HTR-8/SVneo (cell line): Measurements from ENCODE around the gene FHIT.

Source experiments
- DNase-seq: peaks from one replicate; pipeline ENCODE4 v3.0.0; 2011; ENCODE audit warnings: low spot score, mixed read lengths; ENCODE audit not compliant: insufficient read length
- FAIRE-seq: peaks from 2 replicates; lab custom pipeline; 2011; peaks lifted over from hg19 to GRCh38; lab: Jason Lieb, UNC

FHIT gene

DNA sequence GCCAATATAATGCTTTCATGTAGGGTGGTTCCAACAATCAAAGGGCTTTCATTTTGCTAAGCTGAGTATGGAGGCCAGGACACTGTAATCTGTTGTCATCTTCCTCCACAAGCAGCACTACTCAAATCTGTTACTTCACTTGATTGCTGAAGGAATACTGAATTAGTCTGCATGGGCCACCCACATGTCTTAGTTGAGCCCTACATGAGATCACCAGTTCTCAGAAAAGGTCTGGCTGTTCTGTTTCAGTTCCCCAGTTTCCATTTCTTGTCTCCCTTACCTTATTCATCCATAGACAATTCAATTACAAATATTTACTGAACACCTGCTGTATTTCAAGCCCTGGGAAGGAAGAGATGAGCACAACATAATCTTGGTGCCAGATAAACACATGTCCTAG, 119.2 kb downstream of the FHIT start:
- no peak for FAIRE-seq
- no peak for DNase-seq

DNA sequence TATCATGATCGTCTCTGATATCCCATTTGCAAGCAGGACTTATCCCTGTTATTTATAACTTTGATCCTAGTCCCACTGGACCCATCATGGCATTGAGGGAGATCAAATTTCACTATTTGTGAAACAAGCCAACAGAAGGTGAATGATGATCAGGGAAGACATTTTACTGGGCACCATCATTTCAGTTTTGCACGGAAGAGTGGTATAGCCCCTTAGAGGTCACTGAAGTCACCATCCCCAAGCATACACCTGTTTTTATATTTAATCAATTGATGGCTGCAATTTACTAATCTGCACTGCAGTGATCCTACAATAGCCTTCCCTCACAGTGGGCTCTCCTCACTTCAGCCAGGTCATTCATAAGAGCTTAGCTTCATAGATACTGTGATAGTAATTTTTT, 132.4 kb downstream of the FHIT start:
- no peak for FAIRE-seq
- no peak for DNase-seq

DNA sequence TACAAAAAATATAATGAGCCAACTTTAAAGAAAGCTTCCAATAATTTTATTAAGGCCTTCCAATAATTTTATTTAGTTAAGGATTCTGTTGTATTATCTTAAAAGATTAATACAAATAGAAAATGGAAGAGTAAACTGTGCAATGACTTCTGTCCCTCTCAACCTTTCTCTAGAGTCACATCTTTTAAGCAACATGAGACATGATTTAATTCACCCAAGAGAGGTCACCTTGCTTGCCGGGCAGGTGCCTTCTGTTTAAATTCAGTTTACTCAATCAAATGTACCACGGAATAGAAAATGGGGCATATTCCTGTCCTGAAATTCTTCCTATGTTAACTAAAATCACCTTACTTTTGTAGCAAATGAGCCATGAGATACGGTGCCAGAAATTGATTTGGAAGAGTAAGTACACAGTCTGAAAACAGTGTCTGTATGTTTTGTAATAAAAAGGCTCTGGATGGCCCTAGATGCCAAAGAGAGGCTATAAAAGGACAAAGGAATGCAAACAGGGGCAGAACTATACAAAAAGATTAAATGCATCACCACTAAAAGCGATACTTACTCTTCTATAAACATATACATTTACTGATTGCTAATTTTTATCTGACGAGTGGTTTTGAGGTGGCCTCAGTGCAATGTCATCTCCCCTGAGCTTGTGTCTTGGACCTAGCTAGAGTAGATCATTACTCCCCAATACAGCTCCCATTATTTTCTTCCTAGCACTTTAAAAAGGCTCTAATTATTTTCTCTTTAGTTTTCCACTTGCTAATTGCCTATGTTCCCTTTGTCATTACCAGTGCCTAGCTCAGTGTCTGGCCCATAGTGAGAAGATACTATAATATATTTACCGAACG, 134.0 kb downstream of the FHIT start:
- DNase-seq (no peak), FAIRE-seq (no peak)

DNA sequence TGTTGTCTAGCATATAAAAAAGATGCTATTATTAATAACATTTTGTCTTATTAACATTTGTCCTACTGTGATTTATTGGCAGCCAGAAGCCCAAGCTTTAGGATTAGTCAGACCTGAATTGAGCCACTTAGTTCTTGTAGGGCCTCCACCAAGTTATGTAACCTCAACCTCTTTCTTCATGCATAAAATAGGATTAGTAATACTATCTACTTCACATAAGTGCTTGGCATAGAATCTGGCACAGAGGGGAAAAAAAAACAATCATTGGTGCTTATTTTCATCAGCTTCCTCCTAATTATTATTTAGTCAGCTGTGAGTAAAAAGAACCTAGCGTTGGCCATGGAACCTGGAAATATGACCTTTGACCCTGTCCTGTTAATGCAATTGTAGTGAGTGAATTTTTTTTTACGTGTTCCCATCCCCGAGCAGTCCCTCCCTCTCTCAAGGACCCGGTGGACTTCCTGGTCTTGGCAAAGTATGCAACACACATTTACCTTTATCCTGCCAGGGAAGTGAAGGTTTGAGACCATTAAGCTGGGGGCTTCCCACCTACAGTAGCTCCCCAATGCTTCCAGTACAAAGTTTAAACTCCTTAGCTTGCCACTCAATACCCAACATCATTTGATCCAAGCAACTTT, 136.8 kb downstream of the FHIT start:
- no peak for DNase-seq

DNA sequence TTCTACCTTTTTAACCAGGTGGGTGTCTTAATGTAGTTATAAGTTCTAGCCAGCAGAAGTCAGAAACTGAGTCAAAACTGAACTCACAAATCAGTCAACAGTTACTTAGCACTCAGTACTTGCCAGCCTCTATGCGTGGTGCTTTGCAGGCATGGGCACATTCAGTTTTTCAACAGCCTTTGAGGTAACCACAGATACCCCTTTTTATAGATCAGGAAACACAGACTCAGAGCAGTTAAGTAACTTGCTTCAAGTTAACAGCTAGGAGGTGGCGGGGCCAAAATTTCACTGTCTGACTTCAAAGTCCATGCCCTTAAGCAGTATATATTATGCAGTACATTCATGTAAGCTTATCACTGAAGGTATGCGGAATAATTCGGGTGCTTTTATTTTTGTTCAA, 139.4 kb downstream of the FHIT start:
- no peak for FAIRE-seq
- DNase-seq: no peak

More for the DNA sequence above, 136.8 kb downstream of the FHIT start:
- no peak for FAIRE-seq

DNA sequence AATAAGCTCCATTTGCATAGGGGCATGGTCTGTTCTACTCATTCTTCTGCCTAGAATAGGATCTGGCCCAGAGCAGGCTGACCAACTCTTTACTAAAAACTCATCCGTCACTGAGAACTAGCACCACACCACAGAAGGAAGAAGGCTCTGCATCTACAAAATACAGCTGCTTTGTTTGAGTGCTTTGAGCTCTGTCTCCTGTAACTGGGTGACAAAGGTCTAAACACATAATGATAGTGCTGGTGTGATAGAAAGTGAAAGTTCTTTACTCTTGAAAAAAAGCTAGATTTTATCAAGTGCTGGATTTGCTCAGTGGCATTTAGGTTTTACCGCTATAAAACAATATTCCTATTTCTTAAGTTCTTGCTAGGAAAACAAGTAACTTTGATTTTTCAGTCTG, 140.7 kb downstream of the FHIT start:
- FAIRE-seq (no peak), DNase-seq (no peak)

DNA sequence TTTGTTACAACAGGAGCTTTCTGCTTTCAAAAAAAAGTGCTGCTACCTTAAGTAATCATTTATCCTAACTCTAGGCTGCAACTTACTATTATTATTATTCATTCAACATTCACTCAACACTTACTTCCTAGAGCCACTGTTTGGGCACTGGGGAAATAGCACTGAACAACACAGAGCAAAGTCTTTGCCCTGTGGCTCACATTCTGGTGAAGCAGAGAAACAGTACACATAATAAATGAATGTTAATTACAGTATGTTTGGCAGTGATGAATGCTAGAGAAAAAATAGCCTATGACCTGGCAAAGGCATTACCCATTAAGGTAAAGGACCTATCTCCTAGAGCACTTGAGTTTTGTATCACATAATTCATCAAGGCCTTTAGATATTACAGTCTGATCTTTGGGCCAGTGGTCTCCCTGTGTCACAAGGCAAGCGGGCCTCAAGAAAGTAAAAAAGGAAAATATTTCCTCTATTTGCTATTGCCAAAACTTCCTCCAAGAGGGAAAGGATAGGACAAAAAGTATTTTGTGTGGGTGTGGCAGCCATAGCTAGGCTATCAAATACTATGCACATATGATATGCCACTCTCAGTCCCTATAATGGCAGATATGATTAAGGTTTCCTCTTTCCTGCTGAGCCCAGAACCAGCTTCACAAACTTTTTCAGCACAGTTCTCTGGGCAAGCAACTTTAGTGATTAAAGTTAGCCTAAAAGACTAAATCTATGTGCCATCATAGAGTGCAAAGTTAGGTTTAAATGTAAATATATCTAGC, 142.8 kb downstream of the FHIT start:
- DNase-seq: no peak
- FAIRE-seq: no peak

DNA sequence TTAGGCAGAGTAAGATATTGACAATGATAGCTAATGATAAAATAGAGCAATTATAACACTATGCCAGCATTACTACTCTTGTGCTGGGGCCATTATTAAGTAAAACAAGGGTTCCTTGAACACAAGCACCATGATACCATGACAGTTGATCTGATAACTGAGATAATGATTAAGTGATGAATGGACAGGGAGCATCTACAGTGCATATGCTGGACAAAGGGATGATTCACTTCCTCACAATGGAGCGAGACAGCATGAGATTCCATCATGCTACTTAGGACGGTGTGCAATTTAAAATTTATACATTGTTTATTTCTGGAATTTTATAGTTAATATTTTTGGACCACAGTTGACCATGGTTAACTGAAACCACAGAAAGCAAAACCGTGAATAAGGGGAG, 156.6 kb downstream of the FHIT start:
- DNase-seq: no peak
- no peak for FAIRE-seq

DNA sequence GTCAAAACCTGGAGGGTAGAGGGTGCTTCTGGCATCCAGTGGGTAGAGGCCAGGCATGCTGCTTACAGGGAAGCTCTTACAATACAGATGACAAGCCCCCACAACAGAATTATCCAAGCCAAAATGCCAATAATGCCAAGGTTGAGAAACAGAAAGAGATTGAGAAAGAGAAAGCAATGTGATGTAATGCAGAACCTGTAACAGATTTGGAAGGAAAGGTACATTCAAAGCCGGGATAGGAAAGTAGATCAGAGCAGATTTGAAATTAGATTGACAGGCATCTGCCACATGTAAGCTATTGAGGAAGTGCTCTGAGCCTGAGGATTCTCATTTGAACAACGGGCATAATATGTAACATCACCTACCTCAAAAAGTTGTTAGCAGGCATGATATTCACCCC, 157.9 kb downstream of the FHIT start:
- DNase-seq: no peak
- FAIRE-seq: no peak

DNA sequence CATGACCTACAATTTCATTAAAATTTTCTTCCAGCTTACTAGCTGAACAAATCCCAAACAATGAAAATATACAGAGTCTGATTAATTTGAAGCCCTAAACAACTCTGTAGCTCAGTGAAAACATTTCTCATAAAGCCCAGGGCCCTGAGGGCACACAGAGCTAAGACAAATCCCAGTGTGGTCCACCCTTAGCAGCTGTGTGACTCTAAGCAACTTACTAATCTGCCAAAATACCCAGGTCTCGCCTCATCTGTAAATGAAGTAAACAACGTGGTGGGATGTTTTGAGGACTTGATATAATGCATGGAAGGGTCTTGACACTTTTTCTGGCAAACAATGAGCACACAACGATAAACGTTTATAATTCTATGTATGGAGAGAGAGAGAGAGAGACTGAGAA, 158.4 kb downstream of the FHIT start:
- no peak for DNase-seq
- no peak for FAIRE-seq

DNA sequence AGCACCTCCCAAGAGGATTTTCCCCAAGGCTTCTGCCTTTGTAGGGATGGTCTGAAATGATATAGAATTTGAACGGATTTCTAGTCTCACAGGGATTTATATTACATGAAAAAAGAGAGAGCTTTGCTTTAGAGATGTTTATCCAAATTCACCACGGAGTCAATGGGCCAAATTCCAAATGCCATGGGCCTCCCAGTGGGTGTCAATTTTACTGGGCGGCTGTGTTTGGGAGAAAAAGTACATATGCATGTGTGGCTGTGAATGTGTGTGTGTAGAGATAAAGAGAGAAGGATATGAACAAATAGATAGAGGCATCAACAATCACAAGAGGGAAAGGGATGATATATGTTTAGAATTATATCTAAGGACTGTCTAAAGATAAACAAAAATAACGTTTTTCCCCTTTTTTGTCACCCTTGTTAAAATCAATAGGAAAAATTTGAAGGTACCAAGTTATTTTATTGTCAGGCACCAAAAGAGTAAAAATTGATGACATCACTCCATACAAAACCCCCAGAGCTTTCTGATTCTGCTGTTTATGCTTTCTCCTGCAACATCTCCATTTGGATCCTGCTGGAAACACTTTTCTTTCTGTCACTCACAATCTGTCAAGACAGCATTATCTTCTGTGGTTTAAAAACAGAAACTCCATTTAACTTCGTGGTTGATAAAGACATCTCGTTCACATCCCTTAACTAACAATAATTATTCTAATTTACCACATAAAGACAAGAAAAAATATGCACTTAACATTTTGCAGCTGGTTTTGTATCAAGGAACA, 160.7 kb downstream of the FHIT start:
- FAIRE-seq (no peak), DNase-seq (no peak)

DNA sequence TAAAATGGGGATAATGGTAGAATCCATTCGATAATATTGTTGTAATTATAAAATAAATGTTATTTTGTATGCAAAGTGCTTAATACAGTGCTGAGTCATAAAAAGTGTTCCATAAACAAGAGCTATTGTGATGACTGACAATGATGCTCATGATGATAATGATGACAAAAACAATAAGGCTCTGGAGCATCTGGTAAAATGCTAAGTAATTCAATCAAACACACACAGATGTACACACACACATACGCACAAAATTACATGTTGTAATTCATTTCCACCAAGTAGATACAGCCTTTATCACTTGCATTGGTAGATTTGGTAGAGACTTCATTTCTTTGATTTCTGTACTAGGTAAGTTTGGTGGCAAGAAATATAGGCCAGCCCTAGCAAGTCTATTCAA, 163.8 kb downstream of the FHIT start:
- no peak for FAIRE-seq
- DNase-seq: no peak

DNA sequence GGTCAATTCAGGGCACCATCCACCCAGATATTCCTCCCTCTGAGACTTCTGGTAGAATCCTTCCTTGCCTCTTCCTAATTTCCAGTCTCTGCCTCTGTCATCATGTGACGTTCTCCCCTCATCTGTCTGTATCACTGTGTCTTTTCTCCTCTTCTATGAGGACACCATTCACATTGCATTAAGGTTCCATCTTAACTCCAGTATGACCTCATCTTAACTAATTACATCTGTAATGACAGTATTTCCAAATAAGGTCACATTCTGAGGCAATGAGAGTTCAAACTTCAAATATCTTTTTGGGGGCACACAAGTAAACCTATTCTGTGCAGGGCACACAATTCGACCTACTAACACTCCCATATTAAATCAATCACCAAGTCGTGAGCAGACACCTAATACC, 169.7 kb downstream of the FHIT start:
- FAIRE-seq (no peak), DNase-seq (no peak)

DNA sequence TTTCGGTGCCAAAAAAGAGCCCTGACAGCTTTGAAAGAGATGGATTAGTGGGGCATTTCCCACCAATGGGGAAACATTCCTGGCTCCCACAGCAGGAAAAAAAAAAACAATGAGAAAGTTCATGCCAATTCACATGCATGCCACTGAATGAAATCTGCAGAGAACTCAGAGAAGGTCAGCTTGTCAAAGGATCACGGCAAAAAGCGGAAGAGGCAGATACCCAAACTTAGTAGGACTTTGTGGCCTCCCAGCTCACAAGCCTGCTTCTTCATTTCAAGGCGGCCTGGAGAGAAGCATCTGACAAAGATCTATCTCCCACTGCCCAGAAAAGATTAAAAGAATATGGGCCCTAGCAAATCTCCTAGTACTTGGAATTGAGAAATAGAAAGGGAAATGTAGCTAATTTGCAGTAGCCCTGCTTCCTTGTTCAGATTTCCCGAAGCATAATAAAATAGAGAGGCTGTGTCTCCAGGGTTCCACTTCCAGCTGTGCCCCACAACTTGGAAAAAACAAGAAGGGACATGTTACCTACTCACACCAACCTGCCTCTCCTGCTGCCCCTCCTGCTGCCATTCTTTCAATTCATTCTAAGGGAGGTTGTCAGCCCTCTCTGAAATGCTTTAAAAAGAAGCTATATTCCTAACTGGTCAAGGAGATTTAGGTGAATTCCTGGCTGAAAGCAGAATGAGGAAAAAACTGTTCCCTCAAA, 170.4 kb downstream of the FHIT start:
- no peak for DNase-seq
- FAIRE-seq: no peak

DNA sequence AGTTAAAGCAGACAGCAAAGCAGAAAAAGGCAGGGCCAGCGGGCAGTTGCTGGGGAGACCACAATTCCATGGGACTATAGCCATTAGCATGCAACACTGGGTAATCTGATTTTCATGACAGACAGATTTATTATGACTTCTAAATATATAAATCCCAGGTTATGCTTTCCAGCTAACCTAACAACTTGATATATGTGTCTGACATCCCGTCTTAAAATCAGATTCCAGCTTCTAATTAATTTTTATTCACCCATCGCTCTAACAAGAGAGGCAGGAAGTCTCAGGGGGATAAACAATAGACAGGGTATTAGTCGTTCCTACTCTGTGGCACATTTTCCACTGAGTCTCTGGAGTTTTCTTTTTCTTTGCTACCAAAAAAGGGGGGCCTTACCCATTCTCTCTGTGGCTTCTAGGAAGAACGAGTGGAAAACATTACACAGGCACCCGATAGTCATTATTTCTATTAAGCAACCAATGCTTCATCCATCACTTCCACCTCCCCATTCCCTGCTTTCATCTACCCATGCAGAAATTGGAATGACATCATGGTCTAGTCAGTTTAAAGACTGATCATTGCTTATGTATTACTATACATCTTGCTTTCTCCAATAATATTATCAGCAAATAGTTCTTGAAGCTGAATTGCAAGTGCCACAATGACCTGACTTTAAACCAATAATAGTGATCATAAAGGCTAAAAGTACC, 173.1 kb downstream of the FHIT start:
- no peak for FAIRE-seq
- DNase-seq: no peak

DNA sequence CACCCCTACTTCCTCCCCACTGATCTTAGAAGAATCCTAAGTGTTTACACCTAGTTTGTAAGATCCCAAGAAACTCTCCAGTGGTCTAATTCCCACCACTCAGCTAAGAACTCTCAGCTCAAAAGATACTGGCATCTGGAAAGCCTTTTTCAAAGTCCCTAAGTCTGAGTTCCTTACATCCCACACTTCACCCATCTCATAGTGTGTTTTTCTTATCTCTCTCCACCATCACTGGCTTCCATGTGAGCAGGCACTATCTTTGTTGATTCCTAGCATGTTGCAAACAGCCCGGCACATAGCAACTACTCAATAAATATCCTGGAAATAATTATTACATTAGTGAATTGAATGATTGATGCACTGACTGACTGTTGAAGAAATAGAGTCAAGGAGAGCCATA, 173.7 kb downstream of the FHIT start:
- DNase-seq: no peak
- no peak for FAIRE-seq

DNA sequence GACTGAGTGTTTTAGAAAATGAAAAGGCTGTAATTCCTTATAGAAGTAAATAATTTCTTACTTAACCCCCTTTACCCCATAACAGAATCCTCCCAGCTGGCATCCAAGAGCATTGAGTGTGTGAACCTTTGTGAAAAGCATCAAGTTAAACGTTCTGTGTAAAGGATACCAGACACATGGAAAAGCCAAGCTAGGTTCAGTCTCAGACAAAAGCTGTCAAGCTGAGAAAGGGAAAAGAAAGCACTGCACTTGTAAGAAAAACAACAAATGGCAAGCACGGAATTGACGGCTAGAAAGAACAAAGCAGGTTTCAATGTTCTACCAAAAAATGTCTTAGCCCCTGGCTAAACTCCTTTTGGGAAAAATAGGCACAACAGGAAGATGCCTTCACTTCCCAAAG, 176.5 kb downstream of the FHIT start:
- no peak for DNase-seq
- FAIRE-seq: no peak

DNA sequence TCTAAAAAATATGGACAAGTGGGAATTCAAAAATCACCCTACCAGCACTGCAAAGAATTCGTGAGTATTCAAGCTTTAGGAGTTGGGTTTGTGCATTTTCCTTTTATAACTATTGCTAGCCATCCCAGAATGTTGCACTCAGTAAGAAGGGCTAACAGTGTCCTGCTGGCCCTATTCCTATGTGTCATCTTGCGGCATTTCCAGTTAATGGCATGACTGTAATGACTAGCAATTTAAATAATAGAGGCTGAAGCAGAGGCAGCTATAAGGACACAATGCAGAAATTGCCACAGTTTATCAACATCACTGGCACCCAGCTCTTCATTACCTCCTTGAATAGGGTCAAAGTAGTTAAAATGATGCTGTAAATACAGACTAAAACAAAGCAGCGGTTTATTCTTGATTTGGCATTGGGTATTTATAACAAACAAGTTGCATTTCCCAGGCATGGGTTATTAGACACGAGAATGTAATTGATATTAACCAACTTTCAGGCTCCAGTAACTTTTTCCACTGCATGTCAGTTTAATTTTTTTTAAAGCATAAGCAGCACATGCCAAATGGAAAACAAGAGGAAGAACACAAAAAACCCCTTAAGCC, 177.6 kb downstream of the FHIT start:
- DNase-seq: no peak
- no peak for FAIRE-seq

DNA sequence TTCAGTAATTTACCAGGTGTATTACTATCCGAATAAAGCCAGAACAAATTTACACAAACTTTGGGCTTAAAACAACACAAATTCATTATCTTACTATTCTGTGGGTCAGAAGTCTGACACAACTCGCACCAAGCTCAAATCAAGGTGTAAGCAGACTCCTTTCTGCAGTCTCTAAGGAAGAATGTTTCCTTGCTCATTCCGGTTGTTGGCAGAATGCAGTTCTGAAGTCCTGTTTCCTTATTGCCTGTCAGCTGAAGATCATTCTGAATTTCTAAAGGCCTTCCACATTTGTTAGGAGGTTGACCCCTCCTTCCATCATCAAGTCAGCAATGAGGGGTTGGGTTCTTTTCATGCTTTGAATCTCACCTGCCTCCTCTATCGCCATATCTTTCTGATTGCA, 183.2 kb downstream of the FHIT start:
- no peak for DNase-seq
- no peak for FAIRE-seq
